ENCODE data around the gene CPT1B. TPM values are rescaled to one million over a fixed set of nuclear protein-coding genes. Genes with fewer than 3 reads are reported as not detected.

CPT1B gene
- total and polyA plus RNA-seq, 2 donors (not counting 1 experiment from before 2014, with no cell fraction given) = 55.0 to 109 TPM

- Histone ChIP-seq H2AFZ (ENCODE audit: insufficient read depth, low read depth, low read length, poor library complexity, severe bottlenecking) (no peak overlapping the region), H3K4me2 (replicated peaks; ENCODE audit: low read depth, low read length, poor library complexity, severe bottlenecking) (no peak overlapping the region), H3K27ac (ENCODE audit: low read length in 2 of 2) (no peak overlapping the region), H3K9ac (ENCODE audit: low read length) (no peak overlapping the region), H3K27me3 (replicated peaks in 1 of 4; ENCODE audit: control extremely low read depth in 1 of 4, control insufficient read depth in 3 of 4, insufficient read depth in 4 of 4, low read length in 3 of 4) (no peaks in the 10 kb centered on the region), H3K36me3 (replicated peaks in 1 of 2; ENCODE audit: control extremely low read depth in 1 of 2, control insufficient read depth in 1 of 2, extremely low read depth in 1 of 2, insufficient read depth in 2 of 2, low read length in 1 of 2) (no peaks in the 10 kb centered on the region), H3K4me3 (ENCODE audit: control extremely low read depth in 1 of 5, extremely low read depth in 1 of 5, insufficient read depth in 1 of 5, low read depth in 2 of 5, low read length in 4 of 5) (no peak overlapping the region), H4K20me1 (ENCODE audit: control insufficient read depth, insufficient read depth, low read length, poor library complexity, severe bottlenecking) (no peaks in the 10 kb centered on the region), H3K79me2 (ENCODE audit: control insufficient read depth, insufficient read depth, low read length) (peaks cover 7% of the 10 kb centered on the region), H3K4me1 (ENCODE audit: control insufficient read depth in 2 of 2, insufficient read depth in 2 of 2, low read length in 2 of 2) (peaks cover 36 to 56% of the 10 kb centered on the region in 2 donors), H3K9me3 (ENCODE audit: control extremely low read depth in 1 of 3, control insufficient read depth in 2 of 3, insufficient read depth in 1 of 3, low read length in 2 of 3) (no peaks in the 10 kb centered on the region)
- TF ChIP-seq CTCF (IDR thresholded peaks at IDR 0.05) (no peak), EZH2 (IDR thresholded peaks at IDR 0.05; ENCODE audit: borderline replicate concordance, insufficient read depth, low read depth, low read length, poor library complexity, severe bottlenecking) (no peak)
- no peak for DNase-seq
- no peak for ATAC-seq (ENCODE audit: low read depth)
- WGBS (ENCODE audit: insufficient coverage) = 96% methylated on average over 15 of the region's 16 CpGs
- Mint-ChIP-seq H3K4me3 (no peak overlapping the region), H3K9me3 (ENCODE audit: insufficient read depth) (no peaks in the 10 kb centered on the region), H3K4me1 (peaks cover 45% of the 10 kb centered on the region), H3K27me3 (no peaks in the 10 kb centered on the region), H3K27ac (peak overlapping the region; percentile 67)
- intact Hi-C loops (cut with micrococcal nuclease) = loop anchor here (5.0 kb wide), 1 partner anchor 227 kb away; no protein-coding TSS in a partner anchor
- POLR2A ChIA-PET = no interaction called here
- CTCF ChIA-PET = no interaction called here
These were observed 46.3 kb upstream of the CPT1B start for GRCh38 chr22:50624347-50625130.
